Measurements from ENCODE around the gene CCSER1. TPM values are rescaled to one million over a fixed set of nuclear protein-coding genes. Genes with fewer than 3 reads are reported as not detected.

Gene CCSER1
- polyA plus RNA-seq, 1 donor from 2014 or later = 20.8 TPM

DNA sequence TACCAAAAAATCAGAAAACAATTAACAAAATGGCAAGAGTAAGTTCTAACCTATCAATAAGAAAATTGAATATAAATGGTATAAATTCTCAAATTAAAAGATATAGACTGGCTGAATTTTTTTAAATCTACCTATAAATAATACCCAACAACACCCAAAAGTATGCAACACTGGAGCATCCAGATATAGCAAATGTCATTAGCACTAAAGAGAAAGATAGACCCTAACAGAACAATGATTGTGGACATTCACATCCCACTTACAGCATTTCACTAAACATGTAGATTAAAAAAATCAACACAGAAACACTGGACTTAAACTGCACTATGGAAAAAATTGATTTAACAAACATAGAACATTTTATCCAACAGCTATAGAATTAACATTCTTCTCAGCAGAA lies 1503.6 kb downstream of the CCSER1 start:
- Histone ChIP-seq H3F3A (ENCODE audit: insufficient read depth, low read length, poor library complexity, severe bottlenecking) (no peaks in the 10 kb centered on the region), H2AFZ (ENCODE audit: low read depth, low read length) (no peak overlapping the region), H3K9me3 (ENCODE audit: low read length) (no peaks in the 10 kb centered on the region), H3K36me3 (ENCODE audit: insufficient read depth, low read length) (no peaks in the 10 kb centered on the region), H3K9me2 (ENCODE audit: insufficient read depth, low read length) (no peaks in the 10 kb centered on the region), H3K9ac (ENCODE audit: low read length) (no peak overlapping the region), H3K79me2 (replicated peaks; ENCODE audit: insufficient read depth, low read length) (no peaks in the 10 kb centered on the region), H3K27me3 (ENCODE audit: insufficient read depth, low read depth, low read length) (no peaks in the 10 kb centered on the region), H4K20me1 (ENCODE audit: insufficient read depth) (no peaks in the 10 kb centered on the region), H3K27ac (ENCODE audit: low read length) (no peak overlapping the region), H3K4me3 (ENCODE audit: low read length) (no peak overlapping the region), H3K4me2 (ENCODE audit: low read length) (no peak overlapping the region)
- TF ChIP-seq EZH2 (IDR thresholded peaks at IDR 0.05; ENCODE audit: borderline replicate concordance, insufficient read depth, low read length, poor library complexity, severe bottlenecking) = no peak
- no peak for TF ChIP-seq SMC3 (conservative IDR thresholded peaks at IDR 0.05; ENCODE audit: poor library complexity)
- TF ChIP-seq, protein P1, sequence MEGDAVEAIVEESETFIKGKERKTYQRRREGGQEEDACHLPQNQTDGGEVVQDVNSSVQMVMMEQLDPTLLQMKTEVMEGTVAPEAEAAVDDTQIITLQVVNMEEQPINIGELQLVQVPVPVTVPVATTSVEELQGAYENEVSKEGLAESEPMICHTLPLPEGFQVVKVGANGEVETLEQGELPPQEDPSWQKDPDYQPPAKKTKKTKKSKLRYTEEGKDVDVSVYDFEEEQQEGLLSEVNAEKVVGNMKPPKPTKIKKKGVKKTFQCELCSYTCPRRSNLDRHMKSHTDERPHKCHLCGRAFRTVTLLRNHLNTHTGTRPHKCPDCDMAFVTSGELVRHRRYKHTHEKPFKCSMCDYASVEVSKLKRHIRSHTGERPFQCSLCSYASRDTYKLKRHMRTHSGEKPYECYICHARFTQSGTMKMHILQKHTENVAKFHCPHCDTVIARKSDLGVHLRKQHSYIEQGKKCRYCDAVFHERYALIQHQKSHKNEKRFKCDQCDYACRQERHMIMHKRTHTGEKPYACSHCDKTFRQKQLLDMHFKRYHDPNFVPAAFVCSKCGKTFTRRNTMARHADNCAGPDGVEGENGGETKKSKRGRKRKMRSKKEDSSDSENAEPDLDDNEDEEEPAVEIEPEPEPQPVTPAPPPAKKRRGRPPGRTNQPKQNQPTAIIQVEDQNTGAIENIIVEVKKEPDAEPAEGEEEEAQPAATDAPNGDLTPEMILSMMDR (IDR thresholded peaks at IDR 0.05; ENCODE audit: poor library complexity, severe bottlenecking) = no peak
- TF ChIP-seq EP300 (conservative IDR thresholded peaks at IDR 0.05; ENCODE audit: poor library complexity, severe bottlenecking) = no peak
- TF ChIP-seq RAD21 (conservative IDR thresholded peaks at IDR 0.05) = no peak
- no peak for TF ChIP-seq MXI1 (conservative IDR thresholded peaks at IDR 0.05; ENCODE audit: poor library complexity, severe bottlenecking)
- TF ChIP-seq TAF1 (IDR thresholded peaks at IDR 0.05; ENCODE audit: low read depth) = no peak
- TF ChIP-seq POLR2AphosphoS5 (IDR thresholded peaks at IDR 0.05) = no peak
- TF ChIP-seq, protein P2, sequence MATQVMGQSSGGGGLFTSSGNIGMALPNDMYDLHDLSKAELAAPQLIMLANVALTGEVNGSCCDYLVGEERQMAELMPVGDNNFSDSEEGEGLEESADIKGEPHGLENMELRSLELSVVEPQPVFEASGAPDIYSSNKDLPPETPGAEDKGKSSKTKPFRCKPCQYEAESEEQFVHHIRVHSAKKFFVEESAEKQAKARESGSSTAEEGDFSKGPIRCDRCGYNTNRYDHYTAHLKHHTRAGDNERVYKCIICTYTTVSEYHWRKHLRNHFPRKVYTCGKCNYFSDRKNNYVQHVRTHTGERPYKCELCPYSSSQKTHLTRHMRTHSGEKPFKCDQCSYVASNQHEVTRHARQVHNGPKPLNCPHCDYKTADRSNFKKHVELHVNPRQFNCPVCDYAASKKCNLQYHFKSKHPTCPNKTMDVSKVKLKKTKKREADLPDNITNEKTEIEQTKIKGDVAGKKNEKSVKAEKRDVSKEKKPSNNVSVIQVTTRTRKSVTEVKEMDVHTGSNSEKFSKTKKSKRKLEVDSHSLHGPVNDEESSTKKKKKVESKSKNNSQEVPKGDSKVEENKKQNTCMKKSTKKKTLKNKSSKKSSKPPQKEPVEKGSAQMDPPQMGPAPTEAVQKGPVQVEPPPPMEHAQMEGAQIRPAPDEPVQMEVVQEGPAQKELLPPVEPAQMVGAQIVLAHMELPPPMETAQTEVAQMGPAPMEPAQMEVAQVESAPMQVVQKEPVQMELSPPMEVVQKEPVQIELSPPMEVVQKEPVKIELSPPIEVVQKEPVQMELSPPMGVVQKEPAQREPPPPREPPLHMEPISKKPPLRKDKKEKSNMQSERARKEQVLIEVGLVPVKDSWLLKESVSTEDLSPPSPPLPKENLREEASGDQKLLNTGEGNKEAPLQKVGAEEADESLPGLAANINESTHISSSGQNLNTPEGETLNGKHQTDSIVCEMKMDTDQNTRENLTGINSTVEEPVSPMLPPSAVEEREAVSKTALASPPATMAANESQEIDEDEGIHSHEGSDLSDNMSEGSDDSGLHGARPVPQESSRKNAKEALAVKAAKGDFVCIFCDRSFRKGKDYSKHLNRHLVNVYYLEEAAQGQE (IDR thresholded peaks at IDR 0.05; ENCODE audit: borderline replicate concordance) = no peak

DNA sequence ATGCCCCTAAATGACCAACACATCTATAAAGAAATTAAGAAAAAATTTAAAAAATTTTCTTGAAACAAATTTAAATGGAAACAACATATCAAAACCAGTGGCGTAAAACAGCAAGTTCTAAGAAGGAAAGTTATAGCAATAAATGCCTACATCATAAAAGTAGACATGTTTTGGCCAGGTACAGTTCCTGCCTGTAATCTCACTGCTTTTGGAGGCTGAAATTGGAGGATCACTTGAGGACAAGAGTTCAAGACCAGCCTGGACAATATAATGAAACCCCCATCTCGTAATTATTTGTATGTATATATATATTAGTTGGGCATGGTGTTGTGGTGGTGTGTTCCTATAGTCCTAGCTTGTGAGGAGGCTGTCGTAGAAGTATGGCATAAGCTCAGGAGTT lies 1504.1 kb downstream of the CCSER1 start:
- H3K4me3 ChIP-seq (ENCODE audit: low read length) = no peak overlapping the region
- no peak overlapping the region for H3K27ac ChIP-seq (ENCODE audit: low read length)
- no peak overlapping the region for H2AFZ ChIP-seq (ENCODE audit: low read depth, low read length)
- H3K9me3 ChIP-seq (ENCODE audit: low read length) = no peaks in the 10 kb centered on the region
- H3K27me3 ChIP-seq (ENCODE audit: insufficient read depth, low read depth, low read length) = no peaks in the 10 kb centered on the region
- no peaks in the 10 kb centered on the region for H3K9me2 ChIP-seq (ENCODE audit: insufficient read depth, low read length)
- no peaks in the 10 kb centered on the region for H3K79me2 ChIP-seq (replicated peaks; ENCODE audit: insufficient read depth, low read length)
- TF ChIP-seq, protein P2 (IDR thresholded peaks at IDR 0.05; ENCODE audit: borderline replicate concordance) = no peak
- TF ChIP-seq MXI1 (conservative IDR thresholded peaks at IDR 0.05; ENCODE audit: poor library complexity, severe bottlenecking) (no peak), POLR2AphosphoS5 (IDR thresholded peaks at IDR 0.05) (no peak), SMC3 (conservative IDR thresholded peaks at IDR 0.05; ENCODE audit: poor library complexity) (no peak), EP300 (conservative IDR thresholded peaks at IDR 0.05; ENCODE audit: poor library complexity, severe bottlenecking) (no peak), EZH2 (IDR thresholded peaks at IDR 0.05; ENCODE audit: borderline replicate concordance, insufficient read depth, low read length, poor library complexity, severe bottlenecking) (no peak), TAF1 (IDR thresholded peaks at IDR 0.05; ENCODE audit: low read depth) (no peak), RAD21 (conservative IDR thresholded peaks at IDR 0.05) (no peak)
- TF ChIP-seq, protein P1 (IDR thresholded peaks at IDR 0.05; ENCODE audit: poor library complexity, severe bottlenecking) = no peak
- H4K20me1 ChIP-seq (ENCODE audit: insufficient read depth) = no peaks in the 10 kb centered on the region
- H3K4me2 ChIP-seq (ENCODE audit: low read length) = no peak overlapping the region
- no peaks in the 10 kb centered on the region for H3K36me3 ChIP-seq (ENCODE audit: insufficient read depth, low read length)
- H3K9ac ChIP-seq (ENCODE audit: low read length) = no peak overlapping the region
- no peaks in the 10 kb centered on the region for H3F3A ChIP-seq (ENCODE audit: insufficient read depth, low read length, poor library complexity, severe bottlenecking)

All from neural cell (in vitro differentiated cells).